OCI-LY3 (cell line): Measurements from ENCODE around the gene NGFR.

Experiments used
- EZH2phosphoT487 ChIP-seq: fragments of 200-600 bp; shearing (Covaris generic); IDR thresholded peaks from 2 replicates; pipeline ENCODE4 v1.6.1; 2018; ENCODE audit warnings: antibody characterized with exemption, mixed run types, low read depth
- TF ChIP-seq, protein P1 (sequence below): fragments of 200-600, 300-600 bp; sonication (generic); IDR thresholded peaks from 2 replicates; pipeline ENCODE4 v1.5.1; 2014; ENCODE audit warnings: antibody characterized with exemption, low read length, low read depth

GRCh38 chr17:49555495-49556222, 60.6 kb downstream of the NGFR start:
- TF ChIP-seq, protein P1, sequence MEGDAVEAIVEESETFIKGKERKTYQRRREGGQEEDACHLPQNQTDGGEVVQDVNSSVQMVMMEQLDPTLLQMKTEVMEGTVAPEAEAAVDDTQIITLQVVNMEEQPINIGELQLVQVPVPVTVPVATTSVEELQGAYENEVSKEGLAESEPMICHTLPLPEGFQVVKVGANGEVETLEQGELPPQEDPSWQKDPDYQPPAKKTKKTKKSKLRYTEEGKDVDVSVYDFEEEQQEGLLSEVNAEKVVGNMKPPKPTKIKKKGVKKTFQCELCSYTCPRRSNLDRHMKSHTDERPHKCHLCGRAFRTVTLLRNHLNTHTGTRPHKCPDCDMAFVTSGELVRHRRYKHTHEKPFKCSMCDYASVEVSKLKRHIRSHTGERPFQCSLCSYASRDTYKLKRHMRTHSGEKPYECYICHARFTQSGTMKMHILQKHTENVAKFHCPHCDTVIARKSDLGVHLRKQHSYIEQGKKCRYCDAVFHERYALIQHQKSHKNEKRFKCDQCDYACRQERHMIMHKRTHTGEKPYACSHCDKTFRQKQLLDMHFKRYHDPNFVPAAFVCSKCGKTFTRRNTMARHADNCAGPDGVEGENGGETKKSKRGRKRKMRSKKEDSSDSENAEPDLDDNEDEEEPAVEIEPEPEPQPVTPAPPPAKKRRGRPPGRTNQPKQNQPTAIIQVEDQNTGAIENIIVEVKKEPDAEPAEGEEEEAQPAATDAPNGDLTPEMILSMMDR: no peak
- no peak for TF ChIP-seq EZH2phosphoT487
